ELR (cell line): ENCODE results near the gene HMCN2.

Experiments used
- DNase-seq: peaks from one replicate; pipeline ENCODE4 v3.0.0-alpha.2; 2015; ENCODE audit warnings: low read depth

Gene HMCN2

GRCh38 chr9:130451509-130452388 lies 186.2 kb downstream of the HMCN2 start:
- peak; percentile 93 for DNase-seq

GRCh38 chr9:130452835-130453234 lies 187.3 kb downstream of the HMCN2 start:
- DNase-seq = no peak

GRCh38 chr9:130453487-130453886 lies 187.9 kb downstream of the HMCN2 start:
- no peak for DNase-seq

- no peak for DNase-seq
These were observed 188.7 kb downstream of the HMCN2 start for GRCh38 chr9:130454096-130454811.

- no peak for DNase-seq
These were observed 189.3 kb downstream of the HMCN2 start for GRCh38 chr9:130454812-130455325.

GRCh38 chr9:130458027-130458803 lies 192.7 kb downstream of the HMCN2 start:
- DNase-seq = no peak

GRCh38 chr9:130458804-130459067 lies 193.2 kb downstream of the HMCN2 start:
- no peak for DNase-seq

- no peak for DNase-seq
These were observed 193.6 kb downstream of the HMCN2 start for GRCh38 chr9:130459151-130459550.

GRCh38 chr9:130459941-130460669 lies 194.5 kb downstream of the HMCN2 start:
- DNase-seq = no peak

- peak; percentile 65 for DNase-seq
These were observed 195.7 kb downstream of the HMCN2 start for GRCh38 chr9:130461218-130461630.

- DNase-seq = no peak
These were observed 196.2 kb downstream of the HMCN2 start for GRCh38 chr9:130461731-130462130.

- no peak for DNase-seq
These were observed 197.4 kb downstream of the HMCN2 start for GRCh38 chr9:130462685-130463540.

- no peak for DNase-seq
These were observed 198.5 kb downstream of the HMCN2 start for GRCh38 chr9:130463763-130464745.

- no peak for DNase-seq
These were observed 200.0 kb downstream of the HMCN2 start for GRCh38 chr9:130465383-130466096.

GRCh38 chr9:130466537-130467217 lies 201.1 kb downstream of the HMCN2 start:
- DNase-seq = no peak

GRCh38 chr9:130467316-130467715 lies 201.8 kb downstream of the HMCN2 start:
- no peak for DNase-seq

GRCh38 chr9:130468566-130468965 lies 203.0 kb downstream of the HMCN2 start:
- no peak for DNase-seq

GRCh38 chr9:130470269-130470668 lies 204.7 kb downstream of the HMCN2 start:
- no peak for DNase-seq
